ENCODE data around the gene MBLAC1.

Gene MBLAC1

GRCh38 chr7:100154651-100155491 is 28.1 kb downstream of the MBLAC1 start:
- no peak for DNase-seq (ENCODE audit: low read depth)

GRCh38 chr7:100155553-100156317 is 29.0 kb downstream of the MBLAC1 start:
- DNase-seq (ENCODE audit: low read depth), result no peak

- no peak for DNase-seq (ENCODE audit: low read depth)
Observed at GRCh38 chr7:100156331-100157068, 29.7 kb downstream of the MBLAC1 start.

GRCh38 chr7:100157069-100157333 is 30.2 kb downstream of the MBLAC1 start:
- no peak for DNase-seq (ENCODE audit: low read depth)

GRCh38 chr7:100157334-100158228 is 30.8 kb downstream of the MBLAC1 start:
- no peak for DNase-seq (ENCODE audit: low read depth)

- DNase-seq (ENCODE audit: low read depth), result no peak
Observed at GRCh38 chr7:100158229-100159098, 31.7 kb downstream of the MBLAC1 start, which contains the start of gene TRAPPC14. TRAPPC14 (minus strand) TSS chr7:100158723; CDS start chr7:100158499, 224 bp downstream.

- no peak for DNase-seq (ENCODE audit: low read depth)
Observed at GRCh38 chr7:100159099-100159623, 32.4 kb downstream of the MBLAC1 start.

- no peak for DNase-seq (ENCODE audit: low read depth)
Observed at GRCh38 chr7:100160067-100160466, 33.3 kb downstream of the MBLAC1 start.

- DNase-seq (ENCODE audit: low read depth), result no peak
Observed at GRCh38 chr7:100163006-100163531, 36.3 kb downstream of the MBLAC1 start.

GRCh38 chr7:100163871-100164270 is 37.1 kb downstream of the MBLAC1 start:
- no peak for DNase-seq (ENCODE audit: low read depth)

- DNase-seq (ENCODE audit: low read depth), result no peak
Observed at GRCh38 chr7:100166317-100166940, 39.7 kb downstream of the MBLAC1 start.

GRCh38 chr7:100166970-100167911 is 40.5 kb downstream of the MBLAC1 start:
- DNase-seq (ENCODE audit: low read depth), result no peak

- DNase-seq (ENCODE audit: low read depth), result no peak
Observed at GRCh38 chr7:100167912-100168323, 41.2 kb downstream of the MBLAC1 start.

GRCh38 chr7:100169147-100169850 is 42.5 kb downstream of the MBLAC1 start:
- DNase-seq (ENCODE audit: low read depth), result no peak

GRCh38 chr7:100170101-100170897 is 43.5 kb downstream of the MBLAC1 start:
- no peak for DNase-seq (ENCODE audit: low read depth)

- no peak for DNase-seq (ENCODE audit: low read depth)
Observed at GRCh38 chr7:100171087-100171681, 44.4 kb downstream of the MBLAC1 start.

- no peak for DNase-seq (ENCODE audit: low read depth)
Observed at GRCh38 chr7:100171840-100172239, 45.1 kb downstream of the MBLAC1 start.
